DMS79 (cell line): ENCODE measurements around the gene OLR1.

ENCODE experiments used
- DNase-seq: peaks from one replicate; lab custom pipeline; 2025; lab: John Stamatoyannopoulos, UW

OLR1 gene

GRCh38 chr12:10153271-10154144, 18.4 kb downstream of the OLR1 start:
- DNase-seq: peak; percentile 12

GRCh38 chr12:10151621-10152020, 20.3 kb downstream of the OLR1 start:
- DNase-seq: no peak

GRCh38 chr12:10147714-10148403, 24.1 kb downstream of the OLR1 start:
- DNase-seq: no peak

- DNase-seq: no peak
These were observed 28.8 kb downstream of the OLR1 start for GRCh38 chr12:10142976-10143589.

- no peak for DNase-seq
These were observed 31.9 kb downstream of the OLR1 start for GRCh38 chr12:10140001-10140400.

GRCh38 chr12:10136637-10137205, 35.2 kb downstream of the OLR1 start:
- DNase-seq: peak; percentile 25

- no peak for DNase-seq
These were observed 36.8 kb downstream of the OLR1 start for GRCh38 chr12:10135126-10135525.

GRCh38 chr12:10132850-10133370, 39.0 kb downstream of the OLR1 start:
- DNase-seq: no peak

GRCh38 chr12:10131111-10131690, 40.7 kb downstream of the OLR1 start:
- no peak for DNase-seq

- no peak for DNase-seq
These were observed 41.9 kb downstream of the OLR1 start, which contains the start of gene CLEC7A for GRCh38 chr12:10130042-10130441. TSS of gene CLEC7A (minus strand) at chr12:10130199. CDS start at chr12:10130082, 117 bp downstream.

GRCh38 chr12:10128687-10129086, 43.2 kb downstream of the OLR1 start:
- no peak for DNase-seq

- no peak for DNase-seq
These were observed 45.5 kb downstream of the OLR1 start for GRCh38 chr12:10126413-10126812.

GRCh38 chr12:10122689-10123088, 49.2 kb downstream of the OLR1 start:
- no peak for DNase-seq

GRCh38 chr12:10121278-10121677, 50.7 kb downstream of the OLR1 start:
- no peak for DNase-seq

GRCh38 chr12:10119066-10119465, 52.9 kb downstream of the OLR1 start:
- DNase-seq: no peak

GRCh38 chr12:10115890-10116289, 56.0 kb downstream of the OLR1 start:
- no peak for DNase-seq

GRCh38 chr12:10115311-10115710, 56.6 kb downstream of the OLR1 start:
- no peak for DNase-seq

GRCh38 chr12:10113920-10114319, 58.0 kb downstream of the OLR1 start:
- DNase-seq: no peak

- no peak for DNase-seq
These were observed 58.9 kb downstream of the OLR1 start for GRCh38 chr12:10113075-10113474.

GRCh38 chr12:10111451-10111850, 60.5 kb downstream of the OLR1 start:
- DNase-seq: no peak

- DNase-seq: no peak
These were observed 61.6 kb downstream of the OLR1 start for GRCh38 chr12:10110256-10110844.
